UCSD-AML1 (cell line): ENCODE results near the gene ENOSF1.
"Not testable (repeated sequence)": the region's sequence is repeated elsewhere in the genome, so short reads cannot be mapped to it uniquely, and the experiment has no call there.

Experiments
- DNase-seq: peaks from one replicate; lab custom pipeline; 2025; ENCODE audit not compliant: unreplicated experiment; lab: John Stamatoyannopoulos, UW

Gene ENOSF1, protein sequence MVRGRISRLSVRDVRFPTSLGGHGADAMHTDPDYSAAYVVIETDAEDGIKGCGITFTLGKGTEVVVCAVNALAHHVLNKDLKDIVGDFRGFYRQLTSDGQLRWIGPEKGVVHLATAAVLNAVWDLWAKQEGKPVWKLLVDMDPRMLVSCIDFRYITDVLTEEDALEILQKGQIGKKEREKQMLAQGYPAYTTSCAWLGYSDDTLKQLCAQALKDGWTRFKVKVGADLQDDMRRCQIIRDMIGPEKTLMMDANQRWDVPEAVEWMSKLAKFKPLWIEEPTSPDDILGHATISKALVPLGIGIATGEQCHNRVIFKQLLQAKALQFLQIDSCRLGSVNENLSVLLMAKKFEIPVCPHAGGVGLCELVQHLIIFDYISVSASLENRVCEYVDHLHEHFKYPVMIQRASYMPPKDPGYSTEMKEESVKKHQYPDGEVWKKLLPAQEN

GRCh38 chr18:712401-713134 lies at the start of gene ENOSF1:
TSS of gene ENOSF1 (minus strand) at chr18:712630. CDS start at chr18:712587, 43 bp downstream.
- peak; percentile 80 for DNase-seq

DNA sequence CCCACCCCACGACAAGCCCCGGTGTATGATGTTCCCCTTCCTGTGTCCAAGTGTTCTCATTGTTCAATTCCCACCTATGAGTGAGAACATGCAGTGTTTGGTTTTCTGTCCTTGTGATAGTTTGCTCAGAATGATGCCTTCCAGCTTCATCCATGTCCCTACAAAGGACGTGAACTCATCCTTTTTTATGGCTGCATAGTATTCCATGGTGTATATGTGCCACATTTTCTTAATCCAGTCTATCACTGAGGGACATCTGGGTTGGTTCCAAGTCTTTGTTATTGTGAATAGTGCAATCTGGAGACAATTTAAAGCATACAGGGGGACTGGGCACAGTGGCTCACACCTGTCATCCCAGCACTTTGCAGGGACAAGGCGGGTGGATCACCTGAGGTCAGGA lies 47.4 kb upstream of the ENOSF1 start:
- not testable (repeated sequence) for DNase-seq

- no peak for DNase-seq
Measured at GRCh38 chr18:755506-755905, 43.1 kb upstream of the ENOSF1 start.

DNA sequence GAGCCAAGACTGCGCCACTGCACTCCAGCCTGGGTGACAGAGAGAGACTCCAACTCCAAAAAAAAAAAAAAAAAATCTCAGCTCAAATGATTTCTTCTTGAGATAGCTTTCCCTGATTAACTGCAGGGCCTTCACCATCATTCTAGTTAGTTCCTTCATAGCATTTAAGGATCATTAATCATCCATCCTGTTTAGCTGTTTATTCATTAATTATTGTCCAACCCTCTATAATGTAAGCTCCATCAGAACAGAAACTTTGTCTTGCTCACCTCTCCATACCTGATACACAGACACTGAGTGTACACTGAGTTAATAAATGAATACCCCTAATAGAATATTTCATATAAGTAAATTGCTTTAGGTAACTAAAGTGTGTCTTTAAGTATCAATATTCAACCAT lies 42.2 kb upstream of the ENOSF1 start:
- no peak for DNase-seq

GRCh38 chr18:750456-750855 lies 38.0 kb upstream of the ENOSF1 start:
- no peak for DNase-seq

DNA sequence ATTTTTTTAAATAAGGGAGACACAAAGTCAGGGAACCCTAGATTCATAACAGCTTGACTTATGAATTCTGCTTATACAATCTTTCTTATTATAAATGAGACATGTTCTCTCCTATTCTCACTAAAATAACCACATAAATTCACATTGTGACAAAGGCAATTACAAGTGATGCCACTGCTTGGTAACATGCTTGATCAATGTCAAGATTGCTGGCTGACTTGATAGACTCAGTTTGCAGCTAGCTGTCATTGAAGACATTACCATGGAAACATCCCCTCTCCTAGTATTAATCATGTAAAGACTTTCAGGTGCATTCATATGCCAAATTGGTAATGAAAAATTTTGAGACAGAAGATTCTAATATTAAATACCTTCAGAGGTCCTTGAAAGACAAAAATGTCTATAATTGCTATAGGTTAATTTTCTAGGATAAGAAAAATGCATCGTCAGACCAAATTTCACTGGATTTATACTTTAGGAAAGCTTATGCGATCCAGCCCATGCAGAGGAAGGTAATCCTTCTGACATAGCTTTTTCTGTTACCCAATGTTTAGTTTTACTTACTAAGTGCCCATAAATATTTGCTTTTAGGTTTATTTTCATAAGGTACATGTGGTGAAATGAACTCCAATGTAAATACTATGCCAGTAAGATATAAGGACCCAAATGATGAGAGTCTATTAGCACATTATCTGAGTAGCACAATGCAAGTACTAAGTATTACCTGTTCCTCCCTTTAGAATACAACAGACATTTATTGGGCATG lies 32.6 kb upstream of the ENOSF1 start:
- DNase-seq: no peak

GRCh38 chr18:741931-742512 lies 29.6 kb upstream of the ENOSF1 start:
- no peak for DNase-seq

DNA sequence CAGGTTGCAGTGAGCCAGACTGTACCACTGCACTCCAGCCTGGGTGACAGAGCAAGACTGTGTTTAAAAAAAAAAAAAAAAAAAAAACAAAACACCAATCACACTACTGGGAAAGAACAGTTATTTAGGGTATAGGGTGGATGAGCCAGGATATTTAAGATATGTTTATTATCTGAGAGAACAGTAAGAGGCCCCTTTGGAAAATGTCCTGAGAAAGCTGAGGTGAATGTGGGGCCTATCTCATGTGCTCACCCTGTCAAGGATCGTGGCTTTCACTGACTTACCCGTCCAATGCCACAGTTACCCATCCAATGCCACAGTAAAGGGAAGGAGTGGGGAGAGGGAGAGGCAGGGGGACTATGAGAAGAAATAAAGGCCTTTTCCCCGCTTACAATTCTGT lies 19.9 kb upstream of the ENOSF1 start:
- DNase-seq: no peak

- DNase-seq: no peak
Measured at GRCh38 chr18:731185-731584, 18.8 kb upstream of the ENOSF1 start.

DNA sequence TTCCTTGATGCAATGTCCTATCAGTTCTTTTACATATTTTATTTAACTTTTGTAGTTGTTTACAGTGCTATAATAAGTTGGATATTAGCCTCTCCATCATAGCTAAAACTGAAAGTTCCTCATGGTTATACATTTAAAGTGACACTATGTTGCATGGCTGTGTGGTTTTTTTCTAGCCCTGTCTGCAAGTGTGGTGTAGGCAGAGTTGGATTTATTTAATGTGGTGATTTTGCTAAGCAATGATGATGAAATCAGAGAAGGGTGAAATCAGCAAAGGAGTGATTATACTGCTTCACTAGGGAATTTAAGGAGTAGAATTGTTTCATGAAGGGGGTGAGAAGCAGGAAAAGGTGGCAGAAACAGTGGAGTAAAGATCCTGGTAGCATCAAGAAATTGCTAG lies 18.3 kb upstream of the ENOSF1 start:
- DNase-seq: no peak

- DNase-seq: not testable (repeated sequence)
Measured at GRCh38 chr18:730120-730519, 17.7 kb upstream of the ENOSF1 start.

DNA sequence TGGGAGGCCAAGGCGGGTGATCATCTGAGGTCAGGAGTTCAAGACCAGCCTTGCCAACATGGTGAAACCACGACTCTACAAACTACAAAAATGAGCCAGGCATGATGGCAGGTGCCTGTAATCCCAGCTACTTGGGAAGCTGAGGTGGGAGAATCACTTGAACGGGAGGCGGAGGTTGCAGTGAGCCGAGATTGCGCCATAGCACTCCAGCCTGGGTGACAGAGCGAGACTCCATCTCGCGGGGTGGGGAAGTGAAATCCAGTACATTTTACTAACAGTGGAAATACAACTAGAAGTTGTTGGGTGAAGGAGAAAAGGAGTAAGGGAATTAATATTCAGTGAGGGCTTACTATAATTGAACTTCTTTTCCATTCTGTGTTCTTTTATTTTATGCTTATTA lies 13.2 kb upstream of the ENOSF1 start:
- no peak for DNase-seq

DNA sequence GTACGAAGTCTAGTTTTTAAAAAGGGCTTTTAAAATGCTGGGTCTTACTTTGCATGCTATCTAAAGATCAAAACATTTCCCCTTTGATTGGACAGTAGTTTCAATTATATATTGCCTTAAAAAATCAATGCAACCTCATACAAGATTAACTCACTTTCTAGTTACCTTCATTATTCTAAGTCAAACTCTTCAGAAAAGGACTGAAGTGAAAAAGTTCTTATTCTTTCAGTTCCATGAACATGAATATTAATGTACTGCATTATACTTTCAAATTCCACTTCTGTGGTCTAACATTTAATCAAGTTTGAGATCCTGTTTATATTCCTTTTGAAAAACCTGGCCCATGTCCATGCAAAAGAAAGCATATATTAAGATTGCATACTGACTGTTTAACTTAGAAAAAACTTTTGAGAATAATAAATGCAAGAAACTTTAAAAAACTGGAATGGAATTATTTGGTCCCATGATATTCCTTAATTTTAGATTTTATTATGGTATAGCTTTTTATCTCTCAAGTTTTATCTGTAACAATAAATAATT lies 11.2 kb upstream of the ENOSF1 start:
- DNase-seq: no peak

- no peak for DNase-seq
Measured at GRCh38 chr18:717003-717402, 4.6 kb upstream of the ENOSF1 start.

- DNase-seq: no peak
Measured at GRCh38 chr18:715626-716025, 3.2 kb upstream of the ENOSF1 start.

DNA sequence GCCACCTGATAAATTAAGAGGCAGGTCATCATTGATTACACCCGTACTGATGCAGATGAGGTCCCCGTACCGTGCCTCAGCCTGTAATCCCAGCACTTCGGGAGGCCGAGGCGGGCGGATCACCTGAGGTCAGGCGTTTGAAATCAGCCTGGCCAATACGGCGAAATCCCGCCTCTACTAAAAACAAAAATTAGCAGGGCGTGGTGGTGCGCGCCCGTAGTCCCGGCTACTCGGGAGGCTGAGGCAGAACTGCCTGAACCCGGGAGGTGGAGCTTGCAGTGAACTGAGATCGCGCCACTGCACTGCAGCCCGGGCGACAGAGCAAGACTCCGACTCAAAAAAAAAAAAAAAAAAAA lies 683 bp upstream of the ENOSF1 start:
- DNase-seq: no peak

DNA sequence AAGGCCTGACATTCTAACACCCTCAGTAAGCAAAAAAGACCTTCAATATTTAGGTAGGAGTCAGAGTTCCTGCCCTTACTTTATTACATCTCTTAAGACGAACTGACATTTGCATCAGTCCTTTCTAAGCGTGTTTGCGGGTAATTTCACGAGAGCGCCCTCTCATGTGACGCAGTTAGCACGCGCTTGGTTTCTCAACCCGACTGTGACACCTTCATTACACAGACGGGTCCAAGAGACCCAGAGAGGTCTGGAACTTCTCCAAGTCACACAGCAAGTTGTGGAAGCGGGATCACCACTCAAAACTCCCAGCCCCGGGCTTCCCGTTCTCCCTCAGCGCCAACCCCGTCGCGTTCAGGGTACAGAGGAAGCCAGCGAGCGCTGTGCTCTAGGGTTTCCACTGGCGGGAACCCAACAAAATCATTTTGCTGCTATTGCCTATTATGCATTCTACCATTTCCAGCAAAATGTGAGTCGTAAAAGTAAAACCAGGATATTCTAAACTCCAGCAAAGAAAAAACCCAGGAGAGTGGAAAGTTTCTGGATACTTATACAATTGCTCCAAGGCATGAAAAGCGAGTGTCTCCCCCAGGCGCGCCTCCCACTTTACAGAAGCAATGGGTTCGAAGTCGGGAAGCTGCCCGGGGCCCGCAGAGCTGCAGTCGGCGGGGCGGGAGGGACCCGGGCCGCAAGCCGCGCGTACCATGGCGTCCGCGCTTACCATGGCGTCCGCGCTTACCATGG lies 601 bp downstream of the ENOSF1 start:
- peak; percentile 44 for DNase-seq

- no peak for DNase-seq
Measured at GRCh38 chr18:711310-711656, 1.1 kb downstream of the ENOSF1 start.

DNA sequence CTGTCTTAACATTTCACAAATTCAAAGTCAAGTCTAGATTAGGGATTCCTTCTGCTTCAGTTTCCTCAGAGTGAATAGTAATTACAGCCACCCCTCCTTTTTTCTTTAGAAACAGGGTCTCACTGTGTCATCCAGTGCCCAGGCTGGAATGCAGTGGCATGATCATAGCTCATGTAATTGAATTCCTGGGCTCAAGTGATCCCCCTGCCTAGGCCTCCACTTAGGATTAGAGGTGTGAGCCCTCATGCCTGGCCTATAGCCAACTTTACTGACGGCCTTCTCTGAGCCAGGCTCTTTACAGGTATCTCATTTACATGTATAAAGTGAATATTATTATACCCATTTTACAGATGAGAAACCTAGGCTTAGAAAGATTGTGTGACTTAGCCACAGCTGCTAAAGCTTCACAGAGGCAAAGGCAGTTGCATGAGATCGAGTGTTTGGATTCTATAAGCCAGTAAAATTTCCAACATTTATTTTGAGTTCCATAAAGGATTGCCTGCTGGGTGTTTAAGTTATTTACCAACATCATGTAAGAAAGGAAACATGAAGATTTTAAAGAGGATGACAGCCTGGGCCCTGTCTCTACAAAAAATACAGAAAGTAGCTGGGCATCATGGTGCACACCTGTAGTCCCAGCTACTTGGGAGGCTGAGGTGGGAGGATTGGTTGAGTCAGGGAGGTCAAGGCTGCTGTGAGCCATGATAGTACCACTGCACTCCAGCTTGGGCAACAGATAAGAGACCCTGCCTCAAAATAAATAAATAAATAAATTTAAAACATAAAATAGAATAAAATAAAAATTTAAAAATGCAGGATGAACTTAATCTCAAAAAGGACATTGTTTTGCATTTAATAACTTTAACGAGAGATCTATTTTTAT lies 1.8 kb downstream of the ENOSF1 start:
- no peak for DNase-seq

- no peak for DNase-seq
Measured at GRCh38 chr18:709771-710170, 2.7 kb downstream of the ENOSF1 start.
